Activated T-cell treated with anti-CD3 and anti-CD28 coated beads for 1 hour (primary cell): ENCODE data around the gene RAPGEF1.
A peak's percentile ranks its signal among the peaks of the same experiment; 100 is the strongest.
"Not testable (repeated sequence)": the region's sequence is repeated elsewhere in the genome, so short reads cannot be mapped to it uniquely, and the experiment has no call there.

Source experiments
- DNase-seq: peaks from one replicate; pipeline ENCODE4 v3.0.0-alpha.2; 2020; ENCODE audit warnings: low read depth

Gene RAPGEF1

DNA sequence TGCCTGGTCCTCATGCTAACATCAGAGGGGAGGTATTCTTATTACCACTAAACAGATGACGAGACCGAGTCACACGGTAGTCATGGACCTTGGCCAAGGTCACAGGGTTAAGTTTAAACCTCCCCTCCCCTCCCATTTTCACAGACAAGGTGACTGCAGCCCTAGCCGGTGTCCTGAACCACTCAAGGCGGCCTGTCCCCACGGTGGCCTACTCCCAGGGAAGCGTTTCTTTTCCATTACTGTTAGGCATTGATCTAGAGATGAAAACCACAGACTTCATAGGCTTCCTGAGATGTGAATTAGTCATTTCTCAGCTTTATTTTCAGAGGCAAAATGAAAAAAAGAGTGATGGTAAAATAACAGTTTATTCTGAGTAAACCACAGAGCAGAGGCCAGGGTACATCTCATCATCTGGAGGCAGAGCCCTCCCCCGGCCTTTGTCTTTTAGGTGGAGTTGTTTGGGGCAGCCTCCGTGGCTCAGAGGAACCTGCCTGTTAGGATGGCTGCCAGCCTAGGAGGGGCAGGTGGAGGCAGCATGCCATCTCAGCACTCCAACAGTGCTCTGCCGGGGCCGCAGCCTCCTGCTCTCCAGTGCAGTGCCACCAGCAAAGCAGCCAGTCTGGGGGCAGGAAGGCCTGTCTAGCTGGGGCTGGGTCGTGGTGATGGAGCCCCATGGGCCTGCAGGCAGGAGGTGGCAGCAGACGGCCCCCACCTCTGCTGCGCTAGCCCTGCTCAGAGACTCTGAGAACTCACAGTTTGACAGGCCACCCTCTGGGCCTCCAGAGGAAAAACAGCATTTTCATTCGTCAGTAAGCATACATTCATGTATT lies 71.2 kb downstream of the RAPGEF1 start:
- DNase-seq = peak; percentile 50

DNA sequence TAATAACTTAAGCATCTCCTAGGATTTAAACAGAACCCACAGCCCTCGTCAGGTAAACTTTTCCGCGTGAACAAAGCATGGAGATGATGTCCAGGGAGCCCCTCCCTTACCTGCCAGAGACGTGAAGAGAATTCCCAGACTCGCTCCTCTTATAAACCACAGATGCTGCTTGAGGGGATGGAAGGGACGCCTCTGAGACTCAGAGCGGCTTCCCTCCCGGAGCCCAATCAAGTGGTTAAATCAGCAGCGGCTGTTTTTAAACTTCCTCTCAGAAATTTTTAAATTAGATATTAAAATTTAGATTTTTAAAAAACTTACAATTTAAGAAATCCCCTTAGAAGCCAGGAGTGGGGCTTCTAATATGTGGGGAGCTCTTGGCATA lies 71.8 kb downstream of the RAPGEF1 start:
- no peak for DNase-seq

DNA sequence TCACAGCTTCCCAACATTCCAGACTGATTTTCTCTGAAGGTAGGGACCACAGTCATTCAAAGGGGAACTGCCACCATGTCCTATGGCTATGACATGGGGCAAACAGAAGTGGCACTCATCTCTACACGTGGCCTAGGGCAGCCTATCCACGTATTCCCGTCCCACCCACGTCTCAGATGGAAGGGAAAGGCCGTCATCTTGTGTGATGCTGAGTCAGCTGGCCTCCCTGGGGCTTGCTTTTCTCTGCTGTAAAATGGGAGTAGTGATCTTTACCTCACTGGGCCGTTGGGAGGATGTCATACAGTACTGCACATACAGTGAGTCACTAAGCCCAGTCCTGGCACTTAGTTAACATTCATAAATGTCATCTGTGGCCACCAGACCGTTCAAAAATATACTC lies 72.3 kb downstream of the RAPGEF1 start:
- peak; percentile 34 for DNase-seq

DNA sequence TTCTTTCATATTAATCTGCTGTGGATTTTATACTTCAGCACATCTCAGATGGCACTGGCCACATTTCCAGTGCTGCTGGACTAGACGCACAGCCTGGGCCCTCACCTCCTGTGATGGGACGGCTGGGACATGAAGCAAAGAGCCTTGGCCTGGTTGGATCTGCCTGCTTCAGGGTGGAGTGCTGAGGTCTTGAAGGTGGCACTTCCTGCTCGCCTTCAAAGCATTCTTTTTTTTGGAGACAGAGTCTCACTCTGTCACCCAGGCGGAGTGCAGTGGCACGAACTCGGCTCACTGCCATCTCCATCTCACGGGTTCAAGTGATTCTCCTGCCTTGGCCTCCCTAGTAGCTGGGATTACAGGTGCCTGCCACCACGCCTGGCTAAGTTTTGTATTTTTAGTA lies 73.1 kb downstream of the RAPGEF1 start:
- no peak for DNase-seq

DNA sequence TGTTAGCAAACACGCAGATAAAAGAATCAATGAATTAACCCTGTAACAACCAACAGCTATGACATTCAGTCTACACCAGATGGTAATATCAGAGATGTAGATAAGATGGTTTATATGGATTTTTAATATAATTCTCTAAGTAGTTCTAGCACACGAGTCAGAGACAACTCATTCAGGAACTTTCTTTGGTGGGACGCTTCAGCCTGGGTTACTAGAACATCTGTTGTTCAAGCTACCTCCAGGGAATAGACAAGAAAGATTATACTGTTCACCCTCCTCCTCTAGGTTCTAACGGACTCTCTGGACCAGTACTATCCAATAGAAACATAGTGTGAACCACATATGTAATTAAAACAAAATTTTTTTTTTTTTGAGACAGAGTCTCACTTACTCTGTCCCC lies 73.8 kb downstream of the RAPGEF1 start:
- no peak for DNase-seq

DNA sequence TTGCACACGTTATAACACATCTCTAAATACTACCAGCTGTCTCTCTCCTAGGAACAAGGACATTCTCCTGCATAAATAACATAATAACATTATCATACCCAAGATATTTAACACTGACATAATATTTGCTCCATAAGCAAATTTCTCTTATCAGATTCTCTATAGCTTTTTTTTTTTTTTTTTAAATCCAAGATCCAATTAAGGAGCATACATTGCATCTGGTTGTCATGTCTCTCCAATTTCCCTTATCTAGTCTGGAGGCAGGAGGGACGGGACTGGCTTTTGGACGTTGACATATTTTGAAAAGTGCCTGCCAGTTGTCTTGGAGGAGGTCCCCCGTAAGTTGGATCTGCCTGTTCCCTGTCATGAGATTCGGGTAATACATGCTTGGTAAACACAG lies 76.6 kb downstream of the RAPGEF1 start:
- DNase-seq = no peak

DNA sequence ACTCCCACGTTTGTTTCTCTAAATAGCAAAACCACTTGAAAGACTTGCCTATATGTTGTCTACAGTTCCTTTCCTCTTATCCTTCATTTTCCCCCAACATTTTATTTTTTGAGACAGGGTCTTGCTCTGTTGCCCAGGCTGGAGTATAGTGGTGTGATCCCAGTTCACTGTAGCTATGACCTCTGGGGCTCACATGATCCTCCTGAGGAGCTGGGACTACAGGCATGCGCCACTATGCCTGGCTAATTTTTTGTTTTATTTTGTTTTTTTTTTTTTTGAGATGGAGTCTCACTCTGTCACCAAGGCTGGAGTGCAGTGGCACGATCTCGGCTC lies 77.6 kb downstream of the RAPGEF1 start:
- not testable (repeated sequence) for DNase-seq

DNA sequence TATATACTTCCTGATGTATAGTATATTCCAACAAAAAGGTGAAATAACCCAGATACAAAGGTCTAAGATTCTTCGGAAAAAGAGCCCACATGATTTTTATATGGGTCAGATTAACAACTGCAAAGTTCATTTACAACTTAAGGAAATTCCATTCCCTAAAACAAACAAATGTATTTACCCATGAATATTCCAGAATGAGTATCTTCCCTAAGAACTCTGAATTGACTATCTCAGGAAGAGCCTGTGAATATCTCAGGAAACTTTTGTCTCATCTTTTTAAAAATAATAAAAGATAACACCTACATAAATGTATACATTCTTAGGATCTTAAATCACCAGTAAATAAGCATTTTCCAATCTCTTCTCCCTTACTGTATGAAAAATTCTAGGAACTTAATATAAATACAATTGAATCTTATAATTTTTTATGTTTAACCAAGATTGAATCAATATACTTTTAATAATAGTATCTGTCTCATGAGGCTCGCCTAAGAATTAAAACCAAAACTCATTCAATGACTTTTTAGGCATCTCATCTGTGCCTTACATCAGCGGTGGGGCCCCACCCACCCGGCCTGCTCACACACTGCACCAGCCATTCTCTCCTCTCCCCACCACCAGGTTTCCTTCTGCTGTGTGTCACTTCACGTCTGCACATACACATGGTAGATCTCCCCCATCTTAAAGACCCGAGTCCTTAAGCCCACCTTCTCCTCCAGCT lies 78.1 kb downstream of the RAPGEF1 start:
- peak; percentile 45 for DNase-seq

DNA sequence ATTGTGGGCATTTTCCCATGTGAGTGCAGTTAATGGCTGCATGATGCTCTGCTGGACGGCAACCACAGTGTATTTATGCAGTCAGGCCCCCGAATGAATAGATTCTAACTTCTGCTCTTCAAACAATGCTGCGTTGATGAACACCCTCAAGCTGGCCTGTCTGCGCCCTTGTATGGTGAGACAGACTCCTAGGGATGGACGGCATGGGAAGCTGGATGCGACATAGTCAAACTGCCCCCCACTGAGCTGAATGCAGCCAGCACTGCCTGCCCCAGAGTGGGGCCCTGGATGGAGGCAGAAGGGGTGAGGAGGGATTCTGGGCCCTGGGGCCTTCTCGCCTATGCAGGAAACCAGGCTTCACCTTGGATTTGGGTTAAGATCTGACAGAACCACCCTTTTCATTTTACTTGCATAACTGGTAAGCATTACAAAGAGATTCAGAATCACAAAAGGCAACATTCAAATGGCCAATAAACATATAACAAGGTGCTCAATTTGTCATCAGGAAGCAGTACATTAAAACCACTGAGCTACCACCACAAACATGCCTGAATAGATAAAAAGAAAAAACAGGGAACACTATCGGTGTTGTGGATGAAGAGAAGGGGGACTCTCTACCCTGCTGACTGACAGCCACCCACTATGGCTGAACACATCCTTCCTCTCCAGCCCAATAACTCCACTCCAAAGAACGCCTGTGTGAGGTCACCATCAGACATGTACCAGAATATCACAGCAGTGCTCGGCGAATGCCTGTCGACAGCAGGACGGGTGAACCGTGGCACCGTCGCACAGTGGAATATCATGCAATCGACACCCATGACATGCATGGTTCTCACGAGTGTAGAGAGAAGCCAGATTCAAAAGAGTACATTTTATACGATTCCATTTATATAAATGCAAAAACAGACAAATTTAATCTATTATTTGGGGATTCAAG lies 79.1 kb downstream of the RAPGEF1 start:
- no peak for DNase-seq

DNA sequence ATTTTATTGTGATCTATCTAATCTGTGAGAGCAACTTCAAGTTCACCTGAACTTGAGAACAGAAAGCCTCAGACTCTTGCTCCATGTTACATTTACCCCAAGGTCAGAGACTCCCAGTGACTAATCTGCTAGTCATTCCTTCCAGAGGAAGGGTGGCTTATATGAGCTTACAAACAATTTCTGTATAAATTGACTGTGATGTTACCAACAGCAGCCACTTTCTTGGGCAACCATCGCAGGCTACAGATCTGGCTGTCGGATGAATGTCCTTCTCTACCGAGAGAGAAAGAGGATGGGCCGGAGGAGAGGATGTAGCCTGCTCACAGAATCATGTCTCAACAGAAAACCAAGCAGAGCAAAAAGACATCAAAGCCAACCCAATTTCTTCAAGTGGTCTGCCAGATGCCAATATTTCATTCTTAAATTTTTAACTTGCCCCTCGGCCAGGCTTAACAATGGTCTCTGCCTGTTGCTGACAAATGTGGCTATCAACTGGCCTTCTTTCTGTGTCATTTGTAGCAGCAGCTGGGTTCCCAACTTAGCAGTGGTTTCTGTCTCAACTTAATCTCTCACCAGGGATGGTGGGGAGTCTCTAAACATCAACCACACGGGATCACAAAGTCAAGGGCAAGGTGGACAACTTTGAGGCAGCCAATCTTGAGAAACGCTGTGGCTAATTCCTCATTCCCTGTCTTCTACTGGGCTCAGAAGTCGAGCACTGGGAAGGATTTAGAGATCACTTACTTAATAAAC lies 81.3 kb downstream of the RAPGEF1 start:
- no peak for DNase-seq

DNA sequence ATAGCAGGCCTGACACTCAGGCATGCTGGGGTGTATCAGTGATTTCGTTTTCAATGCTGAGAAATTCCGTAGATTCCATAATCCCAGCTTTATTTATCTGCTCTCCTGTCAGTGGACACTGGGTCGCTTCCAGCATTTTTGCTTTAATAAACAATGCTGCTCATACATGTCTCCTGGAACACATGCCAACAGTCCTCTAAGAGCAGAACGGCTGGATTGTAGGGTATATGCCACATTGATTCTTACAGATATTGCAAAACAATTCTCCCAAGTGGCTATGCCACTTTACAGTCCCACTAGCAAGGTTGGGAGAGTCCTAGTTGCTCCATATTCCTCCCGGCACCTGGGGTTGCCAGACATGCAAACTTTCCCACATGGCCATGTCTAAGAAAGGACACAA lies 81.9 kb downstream of the RAPGEF1 start:
- DNase-seq = no peak

DNA sequence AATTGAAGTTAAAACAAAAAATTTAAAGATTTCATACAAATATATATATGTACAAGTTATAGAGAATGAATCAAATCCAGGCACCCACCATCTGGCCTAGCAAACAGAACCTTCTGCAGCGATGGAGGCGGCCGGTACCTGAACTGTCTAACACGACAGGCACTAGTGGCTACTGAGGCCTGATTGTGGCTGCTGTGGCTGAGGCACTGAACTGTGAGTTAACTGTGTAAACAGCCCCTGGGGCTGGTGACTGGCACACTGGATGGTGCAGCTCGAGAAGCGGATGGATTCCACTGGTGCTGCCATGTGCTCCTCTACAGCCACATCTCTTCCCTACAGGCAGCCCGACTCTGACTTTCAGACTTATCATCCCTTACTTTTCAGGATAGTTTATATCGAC lies 82.4 kb downstream of the RAPGEF1 start:
- DNase-seq = no peak

DNA sequence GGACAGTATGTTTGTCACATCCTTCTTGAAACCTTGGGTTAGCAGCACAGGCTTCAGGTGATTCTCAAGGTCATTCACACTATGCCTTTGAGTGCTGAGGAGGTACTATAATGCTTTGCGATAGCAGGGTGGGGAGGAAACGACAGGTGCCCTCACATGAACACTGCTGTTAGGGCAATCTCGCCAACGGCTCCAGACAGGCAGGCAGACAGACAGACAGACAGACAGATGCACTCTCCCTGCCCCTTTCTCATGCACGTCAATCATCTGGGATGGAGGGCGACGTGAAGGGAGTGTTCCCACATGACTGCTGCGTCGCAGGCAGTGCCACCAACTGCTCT lies 82.9 kb downstream of the RAPGEF1 start:
- no peak for DNase-seq

DNA sequence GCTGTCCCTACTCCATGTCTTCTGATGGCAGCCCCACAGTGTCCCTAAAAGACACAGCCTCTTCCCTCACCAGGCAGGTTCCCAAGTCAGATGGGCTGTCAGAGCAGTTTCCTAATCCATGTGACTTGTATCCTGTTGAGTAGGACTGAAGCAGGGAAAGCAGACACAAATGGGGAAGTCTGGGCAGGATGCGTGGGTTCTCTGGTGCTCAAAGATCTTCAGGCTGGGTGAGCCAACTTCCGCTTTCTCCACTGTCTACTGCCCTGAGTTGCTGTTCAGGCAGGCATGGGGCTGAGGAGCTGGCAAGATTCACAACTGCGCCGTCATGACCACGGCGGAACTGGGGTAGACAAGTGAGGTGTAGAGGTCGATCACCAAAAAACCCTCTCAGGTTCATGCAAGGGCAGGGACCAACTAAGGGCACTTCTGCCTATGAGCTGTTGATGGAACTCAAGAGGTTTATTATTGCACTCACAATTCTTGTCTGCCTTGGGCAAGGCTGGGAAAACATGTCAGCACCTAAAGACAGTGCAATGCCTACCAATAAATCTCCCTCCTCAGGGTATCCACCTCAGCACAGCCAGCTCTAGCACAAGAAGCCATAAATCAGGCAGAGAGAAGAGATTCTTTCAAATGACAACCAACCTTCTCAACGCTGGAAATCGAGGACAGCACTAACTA lies 83.4 kb downstream of the RAPGEF1 start:
- peak; percentile 47 for DNase-seq

DNA sequence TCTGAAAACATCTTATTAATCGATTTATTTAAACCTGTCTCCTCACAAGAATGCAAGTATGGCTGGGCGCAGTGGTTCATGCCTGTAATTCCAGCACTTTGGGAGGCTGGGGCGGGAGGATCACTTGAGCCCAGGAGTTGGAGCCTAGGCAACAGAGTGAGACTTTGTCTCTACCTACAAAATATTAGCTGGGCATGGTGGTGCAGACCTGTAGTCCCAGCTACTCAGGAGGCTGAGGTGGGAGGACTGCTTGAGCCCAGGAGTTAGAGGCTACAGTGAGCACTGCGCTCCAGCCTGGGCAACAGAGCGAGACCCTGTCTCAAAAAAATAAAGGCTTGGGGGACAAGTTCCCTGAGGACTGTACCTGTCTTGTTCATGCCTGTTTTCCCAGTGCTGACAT lies 85.5 kb downstream of the RAPGEF1 start:
- not testable (repeated sequence) for DNase-seq

DNA sequence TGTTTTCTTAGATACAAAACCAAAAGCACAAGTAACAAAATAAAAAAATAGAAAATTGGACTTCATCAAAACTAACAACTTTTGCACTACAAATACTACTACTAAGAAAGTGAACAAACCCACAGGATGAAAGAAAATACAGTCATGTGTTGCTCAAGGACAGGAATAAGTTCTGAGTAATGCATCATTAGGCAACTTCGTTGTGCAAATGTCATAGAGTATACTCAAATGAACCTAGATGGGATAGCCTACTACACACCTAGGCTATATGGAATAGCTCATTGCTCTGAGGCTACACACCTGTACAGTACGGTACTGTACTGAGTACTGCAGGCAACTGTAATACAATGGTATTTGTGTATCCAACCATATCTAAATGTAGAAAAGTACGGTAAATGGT lies 88.3 kb downstream of the RAPGEF1 start:
- DNase-seq = no peak

DNA sequence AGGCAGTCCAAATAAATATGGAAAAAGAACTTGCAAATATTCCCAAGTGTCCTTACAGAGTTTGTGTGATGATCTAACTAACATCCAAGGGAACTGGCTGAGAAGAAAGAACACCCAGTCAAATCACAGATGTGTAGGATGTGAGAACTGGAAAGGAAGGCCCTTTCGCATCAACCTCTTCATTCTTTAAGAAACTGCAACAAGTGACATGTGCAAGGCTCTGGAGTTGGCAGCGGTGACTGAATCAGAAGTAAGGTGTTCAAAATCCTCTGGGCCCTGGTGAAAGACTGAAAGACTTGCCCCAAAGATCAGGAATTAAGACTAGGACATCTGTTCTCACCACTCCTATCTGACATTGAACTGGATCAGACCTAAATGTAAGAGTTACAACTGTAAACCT lies 88.7 kb downstream of the RAPGEF1 start:
- DNase-seq = no peak

DNA sequence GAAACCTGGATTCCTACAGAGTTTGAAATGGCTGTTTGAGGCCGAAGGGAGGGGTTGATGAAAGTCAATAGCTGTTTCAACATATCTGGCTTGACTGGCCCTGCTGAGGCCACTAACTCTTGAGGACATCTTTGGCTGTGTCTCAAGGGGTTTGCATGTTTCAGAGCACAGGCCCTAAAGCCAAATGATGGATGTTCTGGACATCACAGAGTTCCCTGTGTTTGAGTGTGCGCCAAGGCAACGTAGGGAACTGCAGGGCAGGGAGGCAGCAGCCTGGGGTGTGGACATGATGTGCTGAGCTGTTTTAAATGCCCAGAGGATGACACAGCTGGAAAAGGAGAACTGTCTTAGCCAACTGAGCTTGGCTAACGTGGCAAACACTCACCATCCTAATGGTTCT lies 89.6 kb downstream of the RAPGEF1 start:
- DNase-seq = no peak

DNA sequence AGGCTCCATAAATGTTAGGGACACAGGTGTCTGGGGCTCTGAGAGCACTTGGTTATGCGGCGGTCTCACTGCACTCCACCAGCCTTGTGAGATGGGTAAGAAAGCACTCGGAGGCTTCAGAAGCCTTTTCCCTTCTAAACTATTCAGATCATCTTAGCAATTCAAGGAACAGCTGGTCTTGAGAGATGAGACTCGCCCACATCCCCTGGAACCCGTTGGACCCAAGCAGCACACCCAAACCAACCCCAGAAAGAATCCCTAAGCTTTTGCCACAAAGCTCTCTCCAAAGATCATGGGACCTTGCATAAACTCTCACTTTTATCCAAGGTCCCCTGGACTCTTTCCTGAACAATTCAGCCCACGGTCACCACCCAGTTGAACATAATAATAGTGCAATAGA lies 90.2 kb downstream of the RAPGEF1 start:
- no peak for DNase-seq

DNA sequence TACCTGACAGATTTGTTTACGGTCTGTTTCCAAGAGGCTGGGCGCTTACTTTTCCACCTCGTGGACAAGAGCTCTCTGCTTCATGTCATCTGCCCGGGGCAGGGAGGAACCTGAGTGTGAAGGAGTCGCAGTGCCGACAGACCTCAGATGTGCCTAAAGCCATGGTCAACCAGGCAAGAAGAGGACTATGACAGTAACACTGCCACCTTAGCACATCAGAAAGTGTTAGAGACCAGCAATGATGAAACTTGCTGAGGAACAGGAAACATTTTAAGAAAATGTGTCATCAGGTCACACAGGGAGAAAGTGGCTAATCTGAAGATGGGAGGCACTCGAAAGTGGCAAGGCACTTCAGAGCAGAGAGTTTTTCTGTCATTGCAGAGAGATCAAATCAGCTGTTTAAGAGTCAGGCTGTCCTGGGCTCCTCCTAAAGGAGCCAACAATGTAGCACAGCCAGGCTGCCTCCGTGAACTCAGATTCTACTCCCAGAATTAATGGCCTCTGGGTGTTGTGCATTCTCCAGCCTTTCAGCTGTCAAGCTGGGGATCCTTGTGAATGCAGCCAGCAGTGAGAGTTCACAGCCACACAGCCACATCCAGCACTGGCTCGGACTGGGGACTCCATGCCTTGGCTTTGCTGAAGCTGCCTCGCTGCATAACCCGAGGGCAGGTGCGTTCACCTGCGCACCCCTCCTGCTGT lies 94.6 kb downstream of the RAPGEF1 start:
- no peak for DNase-seq
